ENCODE results near the gene SNAI3. TPM values are rescaled to one million over a fixed set of nuclear protein-coding genes. Genes with fewer than 3 reads are reported as not detected.

Gene SNAI3
- total and polyA plus RNA-seq, 2 experiments from 2014 or later, result 10.3 to 19.4 TPM

DNA sequence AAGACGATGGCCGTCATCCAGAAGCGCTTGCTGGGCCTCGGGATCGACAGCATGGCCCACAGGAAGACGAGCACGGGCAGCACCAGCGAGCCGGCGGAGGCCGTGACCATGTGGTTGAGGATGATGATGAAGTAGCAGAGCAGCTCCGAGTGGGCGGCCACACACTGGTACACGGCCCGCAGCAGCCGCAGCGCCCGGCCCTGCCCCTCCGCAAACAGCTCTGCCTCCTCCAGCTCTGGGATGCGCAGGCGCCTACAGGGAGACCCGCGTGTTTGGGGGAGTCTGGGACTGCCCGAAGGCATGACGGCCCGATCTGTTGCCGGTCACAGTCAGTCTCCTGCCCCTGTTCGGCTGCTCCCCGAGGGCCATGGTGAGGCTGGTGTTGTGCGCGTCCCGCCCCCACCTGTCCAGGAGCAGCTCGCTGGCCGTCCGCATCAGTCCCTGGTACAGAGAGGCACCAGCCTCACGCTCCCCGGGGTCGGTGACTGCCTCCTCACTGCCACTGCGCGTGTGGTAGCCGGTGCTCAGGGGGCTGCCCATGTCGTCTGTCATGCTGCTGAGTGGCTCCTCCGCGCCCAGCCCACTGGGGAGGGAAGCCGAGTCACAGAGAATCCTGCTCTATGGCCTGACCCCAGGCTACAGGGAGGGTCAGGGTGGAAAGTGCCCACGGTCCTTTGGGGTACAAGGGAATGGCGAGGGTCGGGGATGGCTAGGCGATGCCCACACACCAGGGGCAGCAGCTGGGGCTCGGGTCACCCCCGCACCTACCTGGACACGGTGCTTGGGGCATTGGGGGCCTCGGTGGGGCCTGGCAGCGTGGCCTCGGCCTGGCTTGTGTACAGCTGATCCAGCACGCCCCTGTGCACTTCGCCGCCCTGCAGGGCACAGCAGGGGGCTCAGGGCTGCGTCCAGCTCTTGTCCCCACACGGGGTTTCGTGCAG is 35.8 kb upstream of the SNAI3 start:
- no peak for TF ChIP-seq ZNF114 (CRISPR knock-in tag; IDR thresholded peaks at IDR 0.05)
- TF ChIP-seq, protein P1, sequence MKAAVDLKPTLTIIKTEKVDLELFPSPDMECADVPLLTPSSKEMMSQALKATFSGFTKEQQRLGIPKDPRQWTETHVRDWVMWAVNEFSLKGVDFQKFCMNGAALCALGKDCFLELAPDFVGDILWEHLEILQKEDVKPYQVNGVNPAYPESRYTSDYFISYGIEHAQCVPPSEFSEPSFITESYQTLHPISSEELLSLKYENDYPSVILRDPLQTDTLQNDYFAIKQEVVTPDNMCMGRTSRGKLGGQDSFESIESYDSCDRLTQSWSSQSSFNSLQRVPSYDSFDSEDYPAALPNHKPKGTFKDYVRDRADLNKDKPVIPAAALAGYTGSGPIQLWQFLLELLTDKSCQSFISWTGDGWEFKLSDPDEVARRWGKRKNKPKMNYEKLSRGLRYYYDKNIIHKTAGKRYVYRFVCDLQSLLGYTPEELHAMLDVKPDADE (IDR thresholded peaks at IDR 0.05), result no peak
- TF ChIP-seq JUNB (IDR thresholded peaks at IDR 0.05; ENCODE audit: unreplicated experiment), result no peak
- Histone ChIP-seq H3K27ac (ENCODE audit: low read depth) (no peak overlapping the region), H2AFZ (no peak overlapping the region), H3K4me3 (no peak overlapping the region), H3K9me2 (ENCODE audit: insufficient read depth) (no peaks in the 10 kb centered on the region), H3K27me3 (ENCODE audit: insufficient read depth) (no peaks in the 10 kb centered on the region), H3K79me2 (replicated peaks; ENCODE audit: insufficient read depth) (no peaks in the 10 kb centered on the region), H3K36me3 (ENCODE audit: insufficient read depth) (no peaks in the 10 kb centered on the region), H4K20me1 (replicated peaks; ENCODE audit: insufficient read depth) (no peaks in the 10 kb centered on the region), H3K4me2 (no peak overlapping the region), H3K4me1 (ENCODE audit: insufficient read depth) (no peaks in the 10 kb centered on the region), H3F3A (replicated peaks; ENCODE audit: low read depth) (no peaks in the 10 kb centered on the region)
- peaks cover 22% of the 10 kb centered on the region for H3K36me3 Mint-ChIP-seq (ENCODE audit: low read depth)
- H3K4me1 Mint-ChIP-seq, result no peaks in the 10 kb centered on the region
- no peak for ATAC-seq
- H3K27ac Mint-ChIP-seq, result no peak overlapping the region
- no peak for DNase-seq (ENCODE audit: low spot score)
- H3K4me3 Mint-ChIP-seq, result no peak overlapping the region
- no peaks in the 10 kb centered on the region for H3K9me3 Mint-ChIP-seq
- peaks cover 12% of the 10 kb centered on the region for H3K27me3 Mint-ChIP-seq (ENCODE audit: insufficient read depth, low read depth, poor library complexity)

DNA sequence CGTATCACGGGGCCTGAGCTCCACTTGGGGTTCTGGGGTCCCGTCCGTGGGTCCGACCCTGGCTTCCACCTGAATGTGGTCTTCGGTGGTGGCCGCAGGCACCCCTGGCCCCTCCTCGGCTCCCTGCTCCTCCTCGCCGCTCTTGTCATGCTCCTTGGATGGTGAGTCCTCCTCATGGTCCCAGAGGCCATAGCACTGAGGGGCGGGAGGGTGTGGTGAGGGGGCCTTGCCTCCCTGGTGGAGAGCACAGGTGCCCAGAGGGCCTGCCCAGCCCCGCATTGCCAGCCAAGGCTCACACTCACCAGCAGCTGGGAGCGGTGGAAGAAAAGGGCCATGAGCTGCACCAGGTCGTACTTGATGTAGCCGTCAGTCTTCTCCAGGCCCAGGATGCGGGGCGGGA is 34.9 kb upstream of the SNAI3 start:
- H3K27me3 Mint-ChIP-seq (ENCODE audit: insufficient read depth, low read depth, poor library complexity), result peaks cover 14% of the 10 kb centered on the region
- TF ChIP-seq EZH2 (IDR thresholded peaks at IDR 0.05; ENCODE audit: low read depth, unreplicated experiment), result no peak
- TF ChIP-seq, protein P2, sequence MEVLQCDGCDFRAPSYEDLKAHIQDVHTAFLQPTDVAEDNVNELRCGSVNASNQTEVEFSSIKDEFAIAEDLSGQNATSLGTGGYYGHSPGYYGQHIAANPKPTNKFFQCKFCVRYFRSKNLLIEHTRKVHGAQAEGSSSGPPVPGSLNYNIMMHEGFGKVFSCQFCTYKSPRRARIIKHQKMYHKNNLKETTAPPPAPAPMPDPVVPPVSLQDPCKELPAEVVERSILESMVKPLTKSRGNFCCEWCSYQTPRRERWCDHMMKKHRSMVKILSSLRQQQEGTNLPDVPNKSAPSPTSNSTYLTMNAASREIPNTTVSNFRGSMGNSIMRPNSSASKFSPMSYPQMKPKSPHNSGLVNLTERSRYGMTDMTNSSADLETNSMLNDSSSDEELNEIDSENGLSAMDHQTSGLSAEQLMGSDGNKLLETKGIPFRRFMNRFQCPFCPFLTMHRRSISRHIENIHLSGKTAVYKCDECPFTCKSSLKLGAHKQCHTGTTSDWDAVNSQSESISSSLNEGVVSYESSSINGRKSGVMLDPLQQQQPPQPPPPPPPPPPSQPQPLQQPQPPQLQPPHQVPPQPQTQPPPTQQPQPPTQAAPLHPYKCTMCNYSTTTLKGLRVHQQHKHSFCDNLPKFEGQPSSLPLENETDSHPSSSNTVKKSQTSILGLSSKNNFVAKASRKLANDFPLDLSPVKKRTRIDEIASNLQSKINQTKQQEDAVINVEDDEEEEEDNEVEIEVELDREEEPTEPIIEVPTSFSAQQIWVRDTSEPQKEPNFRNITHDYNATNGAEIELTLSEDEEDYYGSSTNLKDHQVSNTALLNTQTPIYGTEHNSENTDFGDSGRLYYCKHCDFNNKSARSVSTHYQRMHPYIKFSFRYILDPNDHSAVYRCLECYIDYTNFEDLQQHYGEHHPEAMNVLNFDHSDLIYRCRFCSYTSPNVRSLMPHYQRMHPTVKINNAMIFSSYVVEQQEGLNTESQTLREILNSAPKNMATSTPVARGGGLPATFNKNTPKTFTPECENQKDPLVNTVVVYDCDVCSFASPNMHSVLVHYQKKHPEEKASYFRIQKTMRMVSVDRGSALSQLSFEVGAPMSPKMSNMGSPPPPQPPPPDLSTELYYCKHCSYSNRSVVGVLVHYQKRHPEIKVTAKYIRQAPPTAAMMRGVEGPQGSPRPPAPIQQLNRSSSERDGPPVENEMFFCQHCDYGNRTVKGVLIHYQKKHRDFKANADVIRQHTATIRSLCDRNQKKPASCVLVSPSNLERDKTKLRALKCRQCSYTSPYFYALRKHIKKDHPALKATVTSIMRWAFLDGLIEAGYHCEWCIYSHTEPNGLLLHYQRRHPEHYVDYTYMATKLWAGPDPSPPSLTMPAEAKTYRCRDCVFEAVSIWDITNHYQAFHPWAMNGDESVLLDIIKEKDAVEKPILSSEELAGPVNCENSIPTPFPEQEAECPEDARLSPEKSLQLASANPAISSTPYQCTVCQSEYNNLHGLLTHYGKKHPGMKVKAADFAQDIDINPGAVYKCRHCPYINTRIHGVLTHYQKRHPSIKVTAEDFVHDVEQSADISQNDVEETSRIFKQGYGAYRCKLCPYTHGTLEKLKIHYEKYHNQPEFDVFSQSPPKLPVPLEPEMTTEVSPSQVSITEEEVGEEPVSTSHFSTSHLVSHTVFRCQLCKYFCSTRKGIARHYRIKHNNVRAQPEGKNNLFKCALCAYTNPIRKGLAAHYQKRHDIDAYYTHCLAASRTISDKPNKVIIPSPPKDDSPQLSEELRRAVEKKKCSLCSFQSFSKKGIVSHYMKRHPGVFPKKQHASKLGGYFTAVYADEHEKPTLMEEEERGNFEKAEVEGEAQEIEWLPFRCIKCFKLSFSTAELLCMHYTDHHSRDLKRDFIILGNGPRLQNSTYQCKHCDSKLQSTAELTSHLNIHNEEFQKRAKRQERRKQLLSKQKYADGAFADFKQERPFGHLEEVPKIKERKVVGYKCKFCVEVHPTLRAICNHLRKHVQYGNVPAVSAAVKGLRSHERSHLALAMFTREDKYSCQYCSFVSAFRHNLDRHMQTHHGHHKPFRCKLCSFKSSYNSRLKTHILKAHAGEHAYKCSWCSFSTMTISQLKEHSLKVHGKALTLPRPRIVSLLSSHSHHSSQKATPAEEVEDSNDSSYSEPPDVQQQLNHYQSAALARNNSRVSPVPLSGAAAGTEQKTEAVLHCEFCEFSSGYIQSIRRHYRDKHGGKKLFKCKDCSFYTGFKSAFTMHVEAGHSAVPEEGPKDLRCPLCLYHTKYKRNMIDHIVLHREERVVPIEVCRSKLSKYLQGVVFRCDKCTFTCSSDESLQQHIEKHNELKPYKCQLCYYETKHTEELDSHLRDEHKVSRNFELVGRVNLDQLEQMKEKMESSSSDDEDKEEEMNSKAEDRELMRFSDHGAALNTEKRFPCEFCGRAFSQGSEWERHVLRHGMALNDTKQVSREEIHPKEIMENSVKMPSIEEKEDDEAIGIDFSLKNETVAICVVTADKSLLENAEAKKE (CRISPR knock-in tag; IDR thresholded peaks at IDR 0.05), result no peak
- no peak for TF ChIP-seq STAT1 (IDR thresholded peaks at IDR 0.05; ENCODE audit: unreplicated experiment)
- no peak for TF ChIP-seq ZNF114 (CRISPR knock-in tag; IDR thresholded peaks at IDR 0.05)
- TF ChIP-seq ZNF331 (CRISPR knock-in tag; IDR thresholded peaks at IDR 0.05; ENCODE audit: low read depth), result no peak
- TF ChIP-seq, protein P1 (IDR thresholded peaks at IDR 0.05), result no peak
- TF ChIP-seq EZH2phosphoT487 (IDR thresholded peaks at IDR 0.05; ENCODE audit: unreplicated experiment), result no peak

More for the DNA sequence above, 34.9 kb upstream of the SNAI3 start:
- no peak overlapping the region for H3K27ac Mint-ChIP-seq
- ATAC-seq (no peak), DNase-seq (ENCODE audit: low spot score) (no peak)
- no peaks in the 10 kb centered on the region for H3K4me1 Mint-ChIP-seq
- Histone ChIP-seq H2AFZ (no peak overlapping the region), H3K4me2 (no peak overlapping the region), H4K20me1 (replicated peaks; ENCODE audit: insufficient read depth) (no peaks in the 10 kb centered on the region), H3K4me3 (no peak overlapping the region), H3K4me1 (ENCODE audit: insufficient read depth) (no peaks in the 10 kb centered on the region), H3K9me2 (ENCODE audit: insufficient read depth) (no peaks in the 10 kb centered on the region), H3K36me3 (ENCODE audit: insufficient read depth) (no peaks in the 10 kb centered on the region), H3K79me2 (replicated peaks; ENCODE audit: insufficient read depth) (no peaks in the 10 kb centered on the region), H3F3A (replicated peaks; ENCODE audit: low read depth) (no peaks in the 10 kb centered on the region), H3K27ac (ENCODE audit: low read depth) (no peak overlapping the region), H3K27me3 (ENCODE audit: insufficient read depth) (no peaks in the 10 kb centered on the region)
- peaks cover 29% of the 10 kb centered on the region for H3K36me3 Mint-ChIP-seq (ENCODE audit: low read depth)
- H3K9me3 Mint-ChIP-seq, result no peaks in the 10 kb centered on the region
- no peak overlapping the region for H3K4me3 Mint-ChIP-seq

Data from GM23338 (cell line).